ENCODE results near the gene CEP57L1.

- no peak for TF ChIP-seq ATF3 (IDR thresholded peaks at IDR 0.05)
- TF ChIP-seq, protein P1, sequence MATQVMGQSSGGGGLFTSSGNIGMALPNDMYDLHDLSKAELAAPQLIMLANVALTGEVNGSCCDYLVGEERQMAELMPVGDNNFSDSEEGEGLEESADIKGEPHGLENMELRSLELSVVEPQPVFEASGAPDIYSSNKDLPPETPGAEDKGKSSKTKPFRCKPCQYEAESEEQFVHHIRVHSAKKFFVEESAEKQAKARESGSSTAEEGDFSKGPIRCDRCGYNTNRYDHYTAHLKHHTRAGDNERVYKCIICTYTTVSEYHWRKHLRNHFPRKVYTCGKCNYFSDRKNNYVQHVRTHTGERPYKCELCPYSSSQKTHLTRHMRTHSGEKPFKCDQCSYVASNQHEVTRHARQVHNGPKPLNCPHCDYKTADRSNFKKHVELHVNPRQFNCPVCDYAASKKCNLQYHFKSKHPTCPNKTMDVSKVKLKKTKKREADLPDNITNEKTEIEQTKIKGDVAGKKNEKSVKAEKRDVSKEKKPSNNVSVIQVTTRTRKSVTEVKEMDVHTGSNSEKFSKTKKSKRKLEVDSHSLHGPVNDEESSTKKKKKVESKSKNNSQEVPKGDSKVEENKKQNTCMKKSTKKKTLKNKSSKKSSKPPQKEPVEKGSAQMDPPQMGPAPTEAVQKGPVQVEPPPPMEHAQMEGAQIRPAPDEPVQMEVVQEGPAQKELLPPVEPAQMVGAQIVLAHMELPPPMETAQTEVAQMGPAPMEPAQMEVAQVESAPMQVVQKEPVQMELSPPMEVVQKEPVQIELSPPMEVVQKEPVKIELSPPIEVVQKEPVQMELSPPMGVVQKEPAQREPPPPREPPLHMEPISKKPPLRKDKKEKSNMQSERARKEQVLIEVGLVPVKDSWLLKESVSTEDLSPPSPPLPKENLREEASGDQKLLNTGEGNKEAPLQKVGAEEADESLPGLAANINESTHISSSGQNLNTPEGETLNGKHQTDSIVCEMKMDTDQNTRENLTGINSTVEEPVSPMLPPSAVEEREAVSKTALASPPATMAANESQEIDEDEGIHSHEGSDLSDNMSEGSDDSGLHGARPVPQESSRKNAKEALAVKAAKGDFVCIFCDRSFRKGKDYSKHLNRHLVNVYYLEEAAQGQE (IDR thresholded peaks at IDR 0.05) = no peak
- no peak for TF ChIP-seq GABPA (IDR thresholded peaks at IDR 0.05 in 1 of 2, conservative IDR thresholded peaks at IDR 0.05 in 1 of 2)
Measured at GRCh38 chr6:109167562-109167961, 72.3 kb downstream of the CEP57L1 start.

Data from liver (tissue), 2 donors.